Subcutaneous abdominal adipose tissue (tissue), 5 donors: ENCODE data around the gene RDX.

Experiments used
- H3K27ac ChIP-seq: one replicate; pipeline ENCODE4 v1.7.0; 2013; ENCODE audit warnings: low read depth, mild to moderate bottlenecking, inconsistent platforms, low read length, moderate library complexity
- H3K27me3 ChIP-seq, 5 donors: one replicate each; pipeline ENCODE4 v1.7.0; 2013; ENCODE audit warnings: low read length in 5 of 5, inconsistent platforms in 1 of 5; ENCODE audit not compliant: control insufficient read depth in 5 of 5, insufficient read depth in 4 of 5
- H3K36me3 ChIP-seq, 5 donors: one replicate each; pipeline ENCODE4 v1.7.0; 2013; ENCODE audit warnings: low read length in 5 of 5; ENCODE audit not compliant: control insufficient read depth in 5 of 5, insufficient read depth in 5 of 5
- H3K4me1 ChIP-seq, 5 donors: one replicate each; pipeline ENCODE4 v1.7.0; 2013; ENCODE audit warnings: low read length in 5 of 5, mild to moderate bottlenecking in 3 of 5, moderate library complexity in 1 of 5; ENCODE audit not compliant: control insufficient read depth in 5 of 5, insufficient read depth in 5 of 5
- H3K4me3 ChIP-seq, 5 donors: one replicate each; pipeline ENCODE4 v1.7.0; 2013; ENCODE audit warnings: low read length in 5 of 5, low read depth in 1 of 5
- H3K9ac ChIP-seq, 5 donors: one replicate each; pipeline ENCODE4 v1.7.0; 2013; ENCODE audit warnings: low read length in 5 of 5, mild to moderate bottlenecking in 4 of 5, moderate library complexity in 3 of 5
- H3K9me3 ChIP-seq, 5 donors: one replicate each; pipeline ENCODE4 v1.7.0; 2013; ENCODE audit warnings: low read length in 5 of 5; ENCODE audit not compliant: control insufficient read depth in 5 of 5
- donor health status: healthy.
- donor health status: healthy.
- donor health status: healthy.
- donor health status: healthy.
- donor health status: healthy.

Gene RDX

DNA sequence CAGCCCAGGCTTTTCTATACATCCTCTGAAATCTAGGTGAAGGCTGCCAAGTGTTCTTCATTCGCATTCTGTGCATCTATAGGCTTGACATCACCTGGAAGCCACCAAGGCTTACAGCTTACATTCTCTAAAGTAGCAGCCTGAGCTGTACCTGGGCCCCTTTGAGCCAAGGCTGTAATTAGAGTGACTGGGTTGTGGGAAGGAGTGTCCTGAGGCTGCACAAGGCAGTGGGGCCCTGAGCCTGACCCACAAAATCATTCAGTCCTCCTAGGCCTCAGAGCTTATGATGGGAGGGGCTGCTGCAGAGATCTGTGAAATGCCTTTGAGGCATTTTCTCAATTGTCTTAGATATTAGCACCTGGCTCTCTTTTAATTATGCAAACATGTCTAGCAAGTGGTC is 33.0 kb upstream of the RDX start:
- no peaks in the 10 kb centered on the region for H3K4me1 ChIP-seq
- H3K27ac ChIP-seq = no peak overlapping the region
- H3K36me3 ChIP-seq = peaks cover 0 to 3% (median 0%) of the 10 kb centered on the region in 5 donors
- H3K4me3 ChIP-seq = no peak overlapping the region
- H3K9ac ChIP-seq = no peak overlapping the region
- peaks cover 0 to 11% (median 2%) of the 10 kb centered on the region in 5 donors for H3K9me3 ChIP-seq
- H3K27me3 ChIP-seq = no peaks in the 10 kb centered on the region

DNA sequence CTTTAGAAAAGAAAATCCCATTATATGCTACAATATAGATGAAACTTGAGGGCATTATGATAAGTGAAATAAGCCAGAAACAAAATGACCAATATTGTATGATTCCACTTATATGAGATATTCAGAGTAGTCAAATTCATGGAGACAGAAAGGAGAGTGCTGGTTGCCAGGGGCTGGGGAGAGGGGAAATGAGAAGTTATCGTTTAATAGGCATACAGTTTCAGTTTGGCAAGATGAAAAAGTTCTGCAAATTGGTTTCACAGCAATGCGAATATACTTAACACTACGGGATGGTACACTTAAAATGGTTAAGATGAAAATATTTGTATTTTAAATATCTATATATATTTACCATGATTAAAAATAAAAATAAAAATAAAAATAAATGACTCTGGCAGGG is 31.1 kb upstream of the RDX start:
- Histone ChIP-seq H3K9ac (no peak overlapping the region), H3K27me3 (no peaks in the 10 kb centered on the region), H3K9me3 (peaks cover 0 to 11% (median 2%) of the 10 kb centered on the region in 5 donors), H3K4me1 (no peaks in the 10 kb centered on the region), H3K4me3 (no peak overlapping the region), H3K36me3 (peaks cover 0 to 3% (median 0%) of the 10 kb centered on the region in 5 donors), H3K27ac (no peak overlapping the region)

DNA sequence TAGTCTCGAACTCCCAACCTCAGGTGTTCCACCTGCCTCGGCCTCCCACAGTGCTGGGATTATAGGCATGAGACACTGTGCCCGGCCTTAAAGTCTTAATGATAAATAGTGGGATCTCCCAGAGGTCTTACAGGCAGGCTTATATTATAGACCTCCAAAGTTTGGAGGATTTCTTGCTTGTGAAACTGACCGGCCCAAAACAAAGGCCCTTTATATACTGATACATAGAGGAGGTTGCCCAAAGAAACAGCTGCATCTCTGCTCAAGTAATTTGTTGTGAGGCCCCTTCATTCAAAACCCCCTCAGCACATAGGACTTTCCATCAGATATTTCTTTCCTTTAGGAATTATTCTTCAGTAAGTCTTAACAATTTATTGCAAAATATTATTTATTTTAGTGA is 27.4 kb upstream of the RDX start:
- Histone ChIP-seq H3K4me3 (no peak overlapping the region), H3K9ac (no peak overlapping the region), H3K4me1 (peaks cover 0 to 16% (median 0%) of the 10 kb centered on the region in 5 donors), H3K27ac (no peak overlapping the region), H3K36me3 (no peaks in the 10 kb centered on the region), H3K27me3 (no peaks in the 10 kb centered on the region), H3K9me3 (peaks cover 0 to 7% (median 0%) of the 10 kb centered on the region in 5 donors)

GRCh38 chr11:110319501-110319900 is 23.1 kb upstream of the RDX start:
- Histone ChIP-seq H3K27me3 (no peaks in the 10 kb centered on the region), H3K9me3 (no peaks in the 10 kb centered on the region), H3K4me3 (no peak overlapping the region), H3K27ac (no peak overlapping the region), H3K36me3 (no peaks in the 10 kb centered on the region), H3K4me1 (peaks cover 0 to 26% (median 0%) of the 10 kb centered on the region in 5 donors), H3K9ac (no peak overlapping the region)

DNA sequence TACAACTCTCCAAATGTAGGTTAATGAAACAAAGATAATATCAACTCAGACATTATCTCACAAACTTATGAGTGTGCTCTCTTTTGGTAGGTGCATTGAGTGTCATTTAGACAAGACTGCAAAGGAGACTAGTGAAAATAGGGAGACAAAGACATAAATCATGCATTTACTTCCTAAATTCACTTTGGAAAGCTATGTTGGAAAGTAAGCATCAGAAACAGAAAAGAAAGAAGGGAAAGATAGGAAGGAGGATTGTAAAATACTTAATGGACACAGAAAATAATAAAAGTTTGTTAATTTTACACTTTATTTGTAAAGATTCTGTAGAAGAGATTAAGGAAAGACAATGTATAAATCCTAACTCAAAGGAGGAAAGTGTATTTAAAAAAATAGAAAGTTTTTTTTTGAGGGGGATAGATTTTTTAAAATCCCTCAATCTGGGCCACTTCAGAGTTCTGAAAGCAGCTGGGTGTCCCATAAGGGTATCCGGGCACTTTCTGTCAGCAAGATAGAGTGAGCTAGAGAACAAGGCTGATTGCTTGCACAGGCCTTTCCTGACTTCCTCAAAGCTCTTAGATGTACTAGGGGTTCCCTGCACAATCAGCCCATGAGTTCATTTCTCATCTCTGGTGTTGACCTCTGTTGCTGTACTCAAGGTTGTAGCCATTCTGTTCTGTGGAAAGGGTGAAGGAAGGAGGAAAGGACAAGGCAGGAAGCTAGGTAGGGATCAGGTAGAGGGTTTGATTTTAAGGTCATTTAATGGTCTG is 22.4 kb upstream of the RDX start:
- H3K27ac ChIP-seq = no peak overlapping the region
- H3K9me3 ChIP-seq = no peaks in the 10 kb centered on the region
- no peak overlapping the region for H3K4me3 ChIP-seq
- no peak overlapping the region for H3K9ac ChIP-seq
- no peaks in the 10 kb centered on the region for H3K27me3 ChIP-seq
- H3K36me3 ChIP-seq = no peaks in the 10 kb centered on the region
- H3K4me1 ChIP-seq = peaks cover 0 to 26% (median 0%) of the 10 kb centered on the region in 5 donors

- no peak overlapping the region for H3K9ac ChIP-seq
- no peaks in the 10 kb centered on the region for H3K9me3 ChIP-seq
- no peak overlapping the region for H3K4me3 ChIP-seq
- H3K27me3 ChIP-seq = no peaks in the 10 kb centered on the region
- H3K36me3 ChIP-seq = no peaks in the 10 kb centered on the region
- no peak overlapping the region for H3K27ac ChIP-seq
- peaks cover 0 to 26% (median 0%) of the 10 kb centered on the region in 5 donors for H3K4me1 ChIP-seq
Observed at GRCh38 chr11:110317516-110317932, 21.1 kb upstream of the RDX start.

- Histone ChIP-seq H3K9ac (no peak overlapping the region), H3K4me1 (peaks cover 0 to 17% (median 0%) of the 10 kb centered on the region in 5 donors), H3K27me3 (no peaks in the 10 kb centered on the region), H3K9me3 (no peaks in the 10 kb centered on the region), H3K27ac (no peak overlapping the region), H3K4me3 (no peak overlapping the region), H3K36me3 (no peaks in the 10 kb centered on the region)
Observed at GRCh38 chr11:110314366-110315095, 18.1 kb upstream of the RDX start.

GRCh38 chr11:110312670-110313069 is 16.3 kb upstream of the RDX start:
- Histone ChIP-seq H3K9me3 (no peaks in the 10 kb centered on the region), H3K27me3 (no peaks in the 10 kb centered on the region), H3K27ac (no peak overlapping the region), H3K4me1 (peaks cover 0 to 3% (median 0%) of the 10 kb centered on the region in 5 donors), H3K36me3 (no peaks in the 10 kb centered on the region), H3K4me3 (no peak overlapping the region), H3K9ac (no peak overlapping the region)

DNA sequence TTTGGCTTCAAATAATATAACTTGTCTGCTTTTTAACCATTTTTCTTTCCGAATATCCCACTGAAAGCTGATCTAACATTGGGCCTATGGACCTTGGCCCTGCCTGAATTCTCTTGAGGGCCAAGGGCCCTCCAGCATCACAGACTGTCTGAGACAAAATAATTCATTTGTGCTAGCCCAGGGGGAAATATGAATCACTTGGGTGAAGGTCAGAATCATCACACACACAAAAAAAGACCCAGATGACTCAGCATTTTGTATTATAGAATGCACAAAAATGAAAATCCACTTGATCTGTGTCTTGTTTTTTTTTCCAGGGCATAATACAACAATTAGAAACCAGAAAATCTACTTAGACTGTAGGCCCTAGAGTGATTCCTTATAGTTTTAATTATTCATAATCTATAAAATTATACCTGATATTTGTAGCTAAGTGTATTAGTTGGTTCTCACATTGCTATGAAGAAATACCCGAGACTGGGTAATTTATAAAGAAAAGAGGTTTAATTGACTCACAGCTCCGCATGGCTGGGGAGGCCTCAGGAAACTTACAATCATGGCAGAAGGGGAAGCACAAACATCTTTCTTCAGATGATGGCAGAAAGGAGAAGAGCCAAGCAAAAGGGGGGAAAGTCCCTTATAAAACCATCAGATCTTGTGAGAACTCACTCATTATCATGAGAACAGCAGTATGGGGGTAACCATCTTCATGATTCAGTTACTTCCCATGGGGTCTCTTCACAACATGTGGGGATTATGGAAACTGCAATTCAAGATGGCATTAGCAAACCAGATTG is 15.6 kb upstream of the RDX start:
- no peak overlapping the region for H3K4me3 ChIP-seq
- no peaks in the 10 kb centered on the region for H3K27me3 ChIP-seq
- H3K9ac ChIP-seq = no peak overlapping the region
- peaks cover 0 to 2% (median 0%) of the 10 kb centered on the region in 5 donors for H3K4me1 ChIP-seq
- H3K27ac ChIP-seq = no peak overlapping the region
- no peaks in the 10 kb centered on the region for H3K36me3 ChIP-seq
- H3K9me3 ChIP-seq = no peaks in the 10 kb centered on the region
